Activated gamma-delta T cell (primary cell): ENCODE measurements around the gene NDUFS4.
"Not testable (repeated sequence)": the region's sequence is repeated elsewhere in the genome, so short reads cannot be mapped to it uniquely, and the experiment has no call there.

ENCODE experiments used
- DNase-seq: peaks from one replicate; lab custom pipeline; 2025; lab: John Stamatoyannopoulos, UW

The NDUFS4 gene

DNA sequence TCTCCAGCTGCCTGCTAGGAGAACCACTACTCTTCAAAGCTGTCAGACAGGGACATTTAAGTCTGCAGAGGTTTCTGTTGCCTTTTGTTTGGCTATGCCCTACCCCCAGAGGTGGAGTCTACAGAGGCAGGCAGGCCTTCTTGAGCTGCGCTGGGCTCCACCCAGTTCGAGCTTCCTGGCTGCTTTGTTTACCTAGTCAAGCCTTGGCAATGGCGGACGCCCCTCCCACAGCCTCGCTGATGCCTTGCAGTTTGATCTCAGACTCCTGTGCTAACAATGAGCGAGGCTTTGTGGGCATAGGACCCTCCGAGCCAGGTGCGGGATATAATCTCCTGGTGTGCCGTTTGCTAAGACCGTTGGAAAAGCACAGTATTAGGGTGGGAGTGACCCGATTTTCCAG lies 104.9 kb downstream of the NDUFS4 start:
- DNase-seq: not testable (repeated sequence)

DNA sequence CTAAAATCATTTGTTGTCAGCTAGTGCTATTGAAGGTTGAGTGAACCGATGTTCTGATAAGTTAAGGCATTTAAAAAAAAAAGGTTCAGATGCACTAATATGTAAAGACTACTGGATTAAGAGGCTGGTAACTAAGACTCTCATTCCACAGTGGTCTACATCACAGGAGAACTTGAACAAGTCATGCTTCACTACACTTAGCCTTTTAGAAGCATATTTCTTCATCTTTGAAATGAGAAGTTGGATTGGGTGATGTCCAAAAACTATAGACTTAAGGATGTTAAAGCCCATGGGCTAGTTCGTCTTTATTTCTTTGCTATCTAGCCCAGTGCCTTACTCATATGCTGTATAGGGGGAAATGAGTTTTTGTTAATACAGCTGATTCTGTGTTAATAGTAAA lies 107.2 kb downstream of the NDUFS4 start:
- no peak for DNase-seq

DNA sequence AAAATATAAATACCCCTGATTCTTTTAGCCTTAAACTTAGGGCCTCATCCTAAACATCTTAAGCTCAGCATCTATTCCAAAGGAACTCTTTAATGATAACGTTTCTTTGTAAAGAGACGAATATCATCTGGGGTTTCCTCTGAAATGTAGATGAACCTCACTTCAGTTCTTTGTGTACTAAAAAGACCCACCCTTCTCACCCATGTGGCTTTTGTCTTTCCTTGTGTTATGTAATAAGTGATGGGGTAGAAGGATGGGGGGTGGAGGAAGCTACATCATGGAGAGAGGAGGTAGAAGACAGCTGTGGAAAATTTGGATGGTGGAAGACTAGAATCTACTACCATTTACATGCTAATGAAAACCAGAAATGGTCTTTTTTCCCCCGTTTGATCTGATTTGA lies 111.0 kb downstream of the NDUFS4 start:
- DNase-seq: no peak

DNA sequence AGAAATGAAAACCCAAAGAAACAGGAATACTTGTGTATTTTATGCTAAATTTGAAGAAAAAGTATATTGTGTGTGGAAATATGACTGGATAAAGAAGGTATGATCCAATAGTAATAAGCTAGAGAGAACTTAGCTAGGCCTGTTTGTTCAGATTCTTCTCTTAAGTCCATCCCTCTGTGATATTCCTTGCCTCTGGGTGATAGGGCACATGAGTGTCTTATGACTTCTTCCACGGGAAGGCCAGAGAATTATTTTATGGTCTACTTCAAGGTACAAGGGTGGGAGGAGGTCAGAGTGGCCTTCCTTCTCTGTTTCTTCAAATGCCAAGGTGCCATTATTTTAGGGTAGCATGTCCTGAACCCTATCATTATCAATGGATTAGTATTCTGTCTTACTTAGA lies 113.7 kb downstream of the NDUFS4 start:
- DNase-seq: no peak

DNA sequence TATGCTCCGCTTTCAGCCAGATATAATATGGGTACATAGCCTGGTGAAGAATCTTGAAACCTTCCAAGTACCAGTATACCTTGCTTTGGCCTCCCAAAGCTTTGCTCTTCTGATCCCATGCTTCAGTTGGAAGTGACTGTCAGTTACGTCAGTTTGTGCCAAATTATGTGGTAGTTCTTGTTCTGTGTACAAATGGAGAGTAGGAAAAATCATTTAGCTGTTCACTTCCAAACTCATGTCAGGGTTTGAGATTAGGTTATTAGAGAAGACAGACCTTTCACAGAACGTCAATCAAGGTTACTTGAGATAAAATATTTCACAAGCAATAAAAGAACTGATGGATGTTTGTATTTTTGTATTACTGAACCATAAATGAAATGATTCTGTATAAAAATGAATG lies 117.2 kb downstream of the NDUFS4 start:
- no peak for DNase-seq

DNA sequence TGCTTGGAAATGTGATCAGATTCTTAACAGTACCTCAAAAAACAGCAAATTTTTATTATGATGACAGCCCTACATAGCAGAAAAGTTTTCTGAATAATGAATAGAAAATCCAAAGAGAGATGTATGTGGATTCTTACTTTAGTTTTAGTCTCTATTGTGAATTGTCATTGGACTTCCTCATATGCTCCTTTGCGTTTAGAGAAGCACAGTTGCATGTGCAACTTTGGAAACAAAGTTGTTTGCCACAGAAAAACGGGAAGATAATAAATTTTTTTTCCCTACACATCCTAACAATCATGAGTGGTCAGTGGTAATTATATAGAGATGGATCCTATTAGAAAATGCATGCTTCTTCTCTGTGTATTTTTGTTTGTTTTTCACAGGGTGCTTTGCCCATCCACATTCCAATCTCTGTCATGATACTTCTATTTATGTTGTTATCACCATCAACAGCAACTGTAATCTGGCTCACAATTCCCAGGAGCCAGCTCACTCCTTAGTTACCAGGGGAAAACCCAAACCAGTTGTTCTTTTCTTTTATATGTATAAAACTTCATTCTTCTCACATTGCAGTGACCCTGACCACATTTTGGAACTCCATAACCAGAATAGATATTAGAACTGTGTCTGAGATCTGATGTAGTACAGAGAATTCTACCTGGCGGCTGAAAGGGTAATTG lies 118.7 kb downstream of the NDUFS4 start:
- DNase-seq: no peak

DNA sequence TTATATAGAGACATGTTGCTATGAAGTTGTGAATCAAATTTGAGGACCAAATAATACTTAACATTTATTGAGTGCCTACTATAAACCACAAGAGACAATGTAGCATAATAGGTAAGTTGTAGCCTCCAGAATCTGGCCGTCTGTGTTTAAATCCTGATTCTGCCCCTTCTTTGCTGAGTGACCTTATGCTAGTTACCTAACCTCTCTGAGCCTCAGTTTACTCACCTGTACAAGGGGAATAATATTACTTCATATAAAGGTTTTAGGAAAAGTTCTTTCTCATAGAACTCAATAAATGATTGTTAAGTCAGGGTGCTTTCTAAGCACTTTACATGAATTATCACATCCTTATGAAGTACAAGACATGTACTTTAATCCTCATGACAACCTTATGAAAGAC lies 120.6 kb downstream of the NDUFS4 start:
- DNase-seq: no peak

DNA sequence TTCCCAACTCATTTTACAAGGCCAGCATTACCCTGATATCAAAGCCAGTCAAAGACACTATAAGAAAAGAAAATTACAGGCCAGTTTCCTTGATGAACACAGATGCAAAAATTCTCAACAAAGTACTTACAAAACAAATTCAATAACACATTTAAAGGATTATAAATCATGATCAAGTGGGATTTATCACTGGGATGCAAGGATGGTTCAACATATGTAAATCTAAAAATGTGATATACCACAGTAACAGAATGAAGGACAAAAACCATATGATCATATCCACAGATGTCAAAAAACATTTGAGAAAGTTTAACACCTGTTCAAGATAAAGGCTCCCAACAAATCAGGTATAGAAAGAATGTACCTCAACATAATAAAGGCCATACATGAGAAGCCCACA lies 130.6 kb downstream of the NDUFS4 start:
- DNase-seq: no peak

DNA sequence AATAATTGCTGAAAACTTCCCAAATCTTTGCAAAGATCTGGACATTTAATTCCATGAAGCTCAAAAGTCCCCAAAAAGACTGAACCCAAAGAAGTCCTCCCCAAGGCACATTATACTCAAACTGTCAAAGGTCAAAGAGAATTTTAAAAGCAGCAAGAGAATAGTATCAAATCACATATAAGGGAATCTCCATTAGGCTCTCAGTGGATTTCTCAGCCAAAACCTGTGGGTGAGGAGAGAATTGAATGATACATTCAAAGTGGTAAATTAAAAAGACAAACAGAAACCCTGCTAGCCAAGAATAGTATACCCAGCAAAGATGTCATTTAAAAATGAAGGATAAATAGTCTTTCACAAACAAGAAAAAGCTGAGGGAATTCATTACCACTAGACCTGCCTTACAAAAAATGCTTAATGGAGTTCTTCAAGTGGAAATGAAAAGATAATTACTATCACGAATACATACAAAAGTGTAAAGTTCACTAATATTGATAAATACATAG lies 134.1 kb downstream of the NDUFS4 start:
- no peak for DNase-seq

DNA sequence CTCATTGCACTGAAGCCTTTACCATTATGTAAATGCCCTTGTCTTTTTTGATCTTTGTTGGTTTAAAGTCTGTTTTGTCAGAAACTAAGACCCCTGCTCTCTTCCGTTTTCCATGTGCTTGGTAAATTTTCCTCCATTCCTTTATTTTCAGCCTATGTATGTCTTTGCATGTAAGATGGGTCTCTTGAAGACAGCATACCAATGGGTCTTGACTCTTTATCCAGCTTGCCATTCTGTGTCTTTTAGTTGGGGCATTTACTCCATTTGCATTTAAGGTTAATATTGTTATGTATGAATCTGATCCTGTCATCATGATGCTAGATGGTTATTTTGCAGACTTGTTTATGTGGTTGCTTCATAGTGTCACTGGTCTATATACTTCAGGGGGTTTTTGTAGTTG lies 150.0 kb downstream of the NDUFS4 start:
- not testable (repeated sequence) for DNase-seq

DNA sequence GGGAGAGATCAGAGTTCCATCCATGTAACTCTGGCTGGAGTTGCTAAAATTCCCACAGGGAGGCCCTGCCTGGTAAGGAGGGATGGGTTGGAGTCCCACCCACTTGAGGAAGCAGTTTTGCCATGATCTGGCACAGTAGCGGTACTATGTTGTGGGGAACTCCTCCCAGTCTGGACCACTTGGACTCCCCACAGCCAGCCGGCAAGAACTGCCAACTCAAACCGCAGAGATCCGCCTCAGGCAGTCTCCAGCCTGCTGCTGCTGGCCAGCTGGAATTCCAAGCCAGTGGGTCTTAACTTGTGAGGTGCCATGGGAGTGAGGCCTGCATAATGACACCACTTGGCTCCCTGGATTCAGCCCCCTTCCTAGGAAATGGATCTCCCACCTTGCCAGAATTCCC lies 151.9 kb downstream of the NDUFS4 start:
- DNase-seq: no peak

DNA sequence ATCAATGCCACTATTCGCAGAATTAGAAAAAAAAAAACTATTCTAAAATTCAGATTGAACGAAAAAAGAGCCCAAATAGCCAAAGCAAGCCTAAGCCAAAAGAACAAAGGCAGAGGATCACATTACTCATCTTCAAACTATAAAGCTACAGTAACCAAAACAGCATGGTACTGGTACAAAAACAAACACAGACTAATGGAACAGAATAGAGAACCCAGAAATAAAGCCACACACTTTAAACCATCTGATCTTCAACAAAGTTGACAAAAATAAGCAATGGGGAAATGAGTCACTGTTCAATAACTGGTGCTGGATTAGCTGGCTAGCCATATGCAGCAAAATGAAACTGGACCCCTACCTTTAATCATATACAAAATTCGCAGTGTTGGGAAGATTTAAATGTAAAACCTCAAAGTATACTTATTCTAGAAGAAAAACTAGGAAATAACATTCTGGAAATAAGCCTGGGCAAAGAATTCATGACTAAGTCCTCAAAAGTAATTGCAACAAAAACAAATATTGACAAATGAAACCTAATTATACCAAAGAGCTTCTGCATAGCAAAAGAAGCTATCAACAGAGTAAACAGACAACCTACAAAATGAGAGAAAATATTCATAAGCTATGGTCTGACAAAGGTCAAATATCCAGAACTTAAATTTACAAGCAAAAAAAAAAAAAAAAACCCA lies 153.7 kb downstream of the NDUFS4 start:
- DNase-seq: no peak

DNA sequence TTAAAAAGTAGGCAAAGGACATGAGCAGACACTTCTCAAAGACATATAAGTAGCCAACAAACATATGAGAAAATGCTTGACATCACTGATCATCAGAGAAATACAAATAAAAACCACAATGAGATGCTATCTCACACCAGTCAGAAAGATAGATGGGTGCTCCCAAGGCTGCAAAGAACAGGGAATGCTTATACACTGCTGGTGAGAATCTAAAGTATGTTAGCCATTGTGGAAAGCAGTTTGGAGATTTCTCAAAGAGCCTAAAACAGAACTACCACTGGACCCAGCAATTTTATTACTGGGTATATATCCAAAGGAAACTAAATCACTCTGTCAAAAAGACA lies 154.2 kb downstream of the NDUFS4 start:
- no peak for DNase-seq

DNA sequence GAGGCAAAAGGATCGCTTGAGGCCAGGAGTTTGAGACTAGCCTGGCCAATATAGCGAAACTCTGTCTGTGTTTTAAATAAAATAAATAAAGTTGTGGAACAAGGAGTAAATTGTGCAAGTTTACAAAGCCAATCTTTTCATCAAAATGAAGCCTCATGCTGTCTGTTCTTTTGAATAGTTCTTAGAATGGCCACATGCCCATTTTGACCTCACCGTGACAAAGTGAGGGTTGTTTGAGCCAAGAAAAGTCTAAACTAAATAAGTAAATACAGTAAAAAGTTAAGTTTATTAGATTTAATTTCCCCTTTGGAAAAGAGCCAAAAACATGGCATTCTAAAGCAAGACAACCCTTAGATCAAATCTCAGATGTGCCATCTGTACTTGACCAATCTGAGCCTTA lies 165.7 kb downstream of the NDUFS4 start:
- DNase-seq: no peak

DNA sequence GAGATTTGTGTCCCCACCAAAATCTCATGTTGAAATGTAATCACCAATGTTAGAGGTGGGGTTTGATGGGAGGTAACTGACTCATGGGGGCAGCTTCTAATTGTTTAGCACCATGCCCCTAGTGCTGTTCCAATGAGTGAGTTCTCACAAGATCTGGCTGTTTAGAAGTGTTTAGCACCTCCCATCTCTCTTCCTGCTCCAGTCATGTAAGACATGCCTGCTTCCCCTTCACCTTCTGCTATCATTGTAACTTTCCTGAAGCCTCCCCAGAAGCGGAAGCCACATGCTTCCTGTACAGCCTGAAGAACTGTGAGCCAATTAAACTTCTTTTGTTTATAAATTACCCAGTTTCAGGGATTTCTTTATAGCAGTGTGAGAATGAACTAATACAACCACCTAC lies 170.5 kb downstream of the NDUFS4 start:
- DNase-seq: no peak
